A673 (cell line): ENCODE results near the gene DUSP19. TPM values are rescaled to one million over a fixed set of nuclear protein-coding genes. Genes with fewer than 3 reads are reported as not detected.

Experiments
- BruUV-seq: library from RNA; stranded (reverse); fragments of 400-500 nt; replicated peaks from 2 replicates; lab custom pipeline; 2021; lab: Mats Ljungman, UMichigan
- CTCF ChIA-PET: fragments of 300-600 bp; sonication (Branson Sonifier 250); formaldehyde crosslinking; loops from one replicate; lab custom pipeline; 2022; ENCODE audit warnings: antibody characterized with exemption; lab: Charles Lee
- POLR2A ChIA-PET: fragments of 300-600 bp; sonication (Branson Sonifier 250); formaldehyde crosslinking; loops from one replicate; lab custom pipeline; 2022; ENCODE audit warnings: antibody characterized with exemption; ENCODE audit not compliant: low non-redundant PET; lab: Charles Lee
- DNase-seq: peaks from one replicate; pipeline ENCODE4 v3.0.0-alpha.2; 2015; ENCODE audit warnings: low spot score
- H3K27ac ChIP-seq: fragments of 200-600 bp; sonication (generic); 2 replicates; pipeline ENCODE4 v1.5.1; 2016; ENCODE audit warnings: mixed run types, low read depth, mild to moderate bottlenecking, mixed read lengths, antibody characterized with exemption, low read length; ENCODE audit not compliant: poor library complexity, severe bottlenecking
- H3K27me3 ChIP-seq: fragments of 200-600 bp; sonication (generic); replicated peaks from 2 replicates; pipeline ENCODE4 v1.6.1; 2017; ENCODE audit warnings: mixed run types, low read depth, mild to moderate bottlenecking, mixed read lengths, antibody characterized with exemption, low read length; ENCODE audit not compliant: insufficient read depth, poor library complexity
- H3K36me3 ChIP-seq: fragments of 200-600 bp; sonication (generic); 2 replicates; pipeline ENCODE4 v1.6.1; 2016; ENCODE audit warnings: mixed run types, mild to moderate bottlenecking, mixed read lengths, antibody characterized with exemption, low read length; ENCODE audit not compliant: insufficient read depth, poor library complexity, severe bottlenecking
- H3K4me1 ChIP-seq: fragments of 200-600 bp; sonication (generic); 2 replicates; pipeline ENCODE4 v1.6.1; 2017; ENCODE audit warnings: mixed run types, mild to moderate bottlenecking, mixed read lengths, antibody characterized with exemption, low read length; ENCODE audit not compliant: insufficient read depth, poor library complexity, severe bottlenecking
- H3K4me3 ChIP-seq: fragments of 200-600 bp; sonication (generic); 2 replicates; pipeline ENCODE4 v1.5.1; 2016; ENCODE audit warnings: low read depth, mixed run types, mild to moderate bottlenecking, mixed read lengths, low read length; ENCODE audit not compliant: poor library complexity, severe bottlenecking
- H3K9me3 ChIP-seq: fragments of 200-600 bp; sonication (generic); 2 replicates; pipeline ENCODE4 v1.6.1; 2016; ENCODE audit warnings: mixed run types, low read depth, mild to moderate bottlenecking, mixed read lengths, antibody characterized with exemption, low read length; ENCODE audit not compliant: poor library complexity, severe bottlenecking
- EZH2 ChIP-seq: fragments of 200-600 bp; sonication (generic); IDR thresholded peaks from 2 replicates; pipeline ENCODE4 v1.6.1; 2017; ENCODE audit warnings: borderline replicate concordance, low read depth, mild to moderate bottlenecking, mixed read lengths, antibody characterized with exemption, low read length; ENCODE audit not compliant: poor library complexity, severe bottlenecking
- intact Hi-C: fragments of 100-400 bp; cut with micrococcal nuclease; formaldehyde crosslinking; loops from one replicate; pipeline ENCODE4 v1.10.0; 2022; ENCODE audit not compliant: unreplicated experiment
- total RNA-seq: library from RNA; stranded (reverse); gene quantifications from 2 replicates; pipeline ENCODE4 v1.2.3, GENCODE V29; 2021
- TF ChIP-seq, protein P1 (sequence below): fragments of 300-800, 200-600 bp; sonication (generic); conservative IDR thresholded peaks from 2 replicates; pipeline ENCODE4 v1.5.1; 2017; ENCODE audit warnings: low read depth, mild to moderate bottlenecking, antibody characterized with exemption, low read length, moderate library complexity, mixed read lengths

Gene DUSP19
- total RNA-seq, 1 experiment from 2014 or later, result 5.2 TPM

DNA sequence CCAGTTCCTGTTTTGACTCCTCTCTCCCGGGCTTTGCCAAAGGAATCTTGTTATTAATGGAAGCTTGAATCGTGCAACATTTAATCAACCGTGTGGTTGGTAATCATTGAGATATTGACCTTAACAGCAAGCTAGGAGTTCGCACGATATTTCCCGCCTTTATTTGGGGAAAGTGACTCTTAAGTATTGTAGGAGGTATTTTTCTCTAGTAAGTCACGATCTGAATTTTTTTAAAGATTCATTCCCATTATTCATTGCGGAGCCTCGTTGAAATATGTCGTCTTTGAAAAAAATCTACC lies 46.4 kb downstream of the DUSP19 start:
- peak overlapping the region; percentile 74 for H3K4me3 ChIP-seq
- intact Hi-C loops, result loop anchor here (5.0 kb wide), 1 partner anchor 88 kb away; the partner anchor contains the start of gene NCKAP1
- H3K36me3 ChIP-seq, result peaks cover 19% of the 10 kb centered on the region
- BruUV-seq, result no TSS peak
- POLR2A ChIA-PET, result no interaction called here
- no peaks in the 10 kb centered on the region for H3K9me3 ChIP-seq
- H3K4me1 ChIP-seq, result peaks cover 10% of the 10 kb centered on the region
- TF ChIP-seq EZH2, result no peak
- TF ChIP-seq, protein P1, sequence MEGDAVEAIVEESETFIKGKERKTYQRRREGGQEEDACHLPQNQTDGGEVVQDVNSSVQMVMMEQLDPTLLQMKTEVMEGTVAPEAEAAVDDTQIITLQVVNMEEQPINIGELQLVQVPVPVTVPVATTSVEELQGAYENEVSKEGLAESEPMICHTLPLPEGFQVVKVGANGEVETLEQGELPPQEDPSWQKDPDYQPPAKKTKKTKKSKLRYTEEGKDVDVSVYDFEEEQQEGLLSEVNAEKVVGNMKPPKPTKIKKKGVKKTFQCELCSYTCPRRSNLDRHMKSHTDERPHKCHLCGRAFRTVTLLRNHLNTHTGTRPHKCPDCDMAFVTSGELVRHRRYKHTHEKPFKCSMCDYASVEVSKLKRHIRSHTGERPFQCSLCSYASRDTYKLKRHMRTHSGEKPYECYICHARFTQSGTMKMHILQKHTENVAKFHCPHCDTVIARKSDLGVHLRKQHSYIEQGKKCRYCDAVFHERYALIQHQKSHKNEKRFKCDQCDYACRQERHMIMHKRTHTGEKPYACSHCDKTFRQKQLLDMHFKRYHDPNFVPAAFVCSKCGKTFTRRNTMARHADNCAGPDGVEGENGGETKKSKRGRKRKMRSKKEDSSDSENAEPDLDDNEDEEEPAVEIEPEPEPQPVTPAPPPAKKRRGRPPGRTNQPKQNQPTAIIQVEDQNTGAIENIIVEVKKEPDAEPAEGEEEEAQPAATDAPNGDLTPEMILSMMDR, result no peak
- DNase-seq, result no peak
- peak overlapping the region; percentile 81 for H3K27ac ChIP-seq
- CTCF ChIA-PET, result no interaction called here
- H3K27me3 ChIP-seq, result no peaks in the 10 kb centered on the region

DNA sequence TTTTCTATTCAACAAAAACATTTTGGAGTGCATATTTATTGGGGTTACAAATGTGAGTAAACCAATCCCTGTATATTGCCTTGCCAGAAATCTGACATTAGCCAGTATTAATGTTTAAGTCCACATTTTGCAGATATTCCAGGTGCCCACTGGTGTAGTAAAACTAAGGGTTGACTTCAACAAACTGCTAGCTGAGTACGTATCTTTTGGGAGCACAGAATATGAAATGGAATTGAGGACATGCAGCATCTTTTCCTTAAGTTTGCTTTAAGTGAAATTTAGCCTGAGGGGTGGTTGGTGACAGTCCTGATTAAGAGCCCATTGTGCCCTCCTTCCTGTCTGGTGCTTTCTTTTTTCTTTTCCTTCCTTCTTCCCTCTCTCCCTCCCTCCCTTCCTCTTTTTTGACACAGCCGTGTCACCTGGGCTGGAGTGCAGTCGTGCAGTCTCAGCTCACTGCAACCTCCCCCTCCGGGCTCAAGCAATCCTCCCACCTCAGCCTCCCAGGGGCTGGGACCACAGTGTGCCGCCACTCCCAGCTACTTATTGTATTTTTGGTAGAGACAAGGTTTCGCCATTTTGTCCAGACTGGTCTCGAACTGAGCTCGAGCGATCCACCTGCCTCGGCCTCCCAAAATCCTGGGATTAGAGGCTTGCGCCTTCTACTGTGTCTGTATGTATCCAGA lies 47.3 kb downstream of the DUSP19 start:
- ChIA-PET POLR2A (no interaction called here), CTCF (no interaction called here)
- peak; percentile 31 for DNase-seq
- Histone ChIP-seq H3K4me3 (peak overlapping the region; percentile 74), H3K4me1 (peaks cover 10% of the 10 kb centered on the region), H3K27me3 (no peaks in the 10 kb centered on the region), H3K9me3 (no peaks in the 10 kb centered on the region), H3K27ac (peak overlapping the region; percentile 81), H3K36me3 (peaks cover 27% of the 10 kb centered on the region)
- no peak for TF ChIP-seq EZH2
- TF ChIP-seq, protein P1, result no peak
- no TSS peak for BruUV-seq
- intact Hi-C loops, result no loop called here

DNA sequence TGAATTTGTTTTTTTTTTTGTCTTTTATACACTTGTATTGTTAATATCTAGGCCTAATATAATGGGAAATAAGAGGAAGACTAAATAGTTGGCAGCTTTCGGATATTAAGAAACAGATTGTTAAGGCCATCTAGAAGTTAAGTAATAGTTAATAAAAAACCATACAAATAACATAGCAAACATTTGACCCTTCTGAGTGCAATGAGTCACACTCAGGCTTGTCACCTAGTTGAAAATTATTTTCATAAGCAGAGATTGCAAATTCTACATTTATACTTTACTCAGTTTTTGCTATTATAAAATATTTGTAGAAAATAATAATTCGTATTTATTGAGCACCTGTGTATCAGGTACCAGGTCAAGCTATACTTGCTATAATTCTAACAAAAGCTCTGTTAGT lies 48.1 kb downstream of the DUSP19 start:
- no TSS peak for BruUV-seq
- POLR2A ChIA-PET, result interaction anchor here (0.6 kb wide), 1 partner anchor 866 kb away, joined by 4 read pairs; no protein-coding TSS in a partner anchor

More for the DNA sequence above, 48.1 kb downstream of the DUSP19 start:
- Histone ChIP-seq H3K4me1 (peaks cover 10% of the 10 kb centered on the region), H3K9me3 (no peaks in the 10 kb centered on the region), H3K36me3 (peaks cover 36% of the 10 kb centered on the region), H3K27ac (no peak overlapping the region), H3K4me3 (no peak overlapping the region), H3K27me3 (no peaks in the 10 kb centered on the region)
- CTCF ChIA-PET, result no interaction called here
- intact Hi-C loops, result no loop called here
- DNase-seq, result no peak
- TF ChIP-seq, protein P1, result no peak
- TF ChIP-seq EZH2, result no peak
